Vagina (tissue), 2 donors: ENCODE data around the gene PARVB. TPM values are rescaled to one million over a fixed set of nuclear protein-coding genes. Genes with fewer than 3 reads are reported as not detected.

Experiments
- DNase-seq, 2 donors: peaks; one replicate each; pipeline ENCODE4 v3.0.0-alpha.2; 2017; ENCODE audit errors: extremely low spot score in 2 of 2
- H3K27ac ChIP-seq: fragments of 200-600 bp; sonication (generic); one replicate; pipeline ENCODE4 v1.5.1; 2019
- H3K27me3 ChIP-seq: fragments of 200-600 bp; sonication (generic); one replicate; pipeline ENCODE4 v1.5.1; 2019
- H3K36me3 ChIP-seq, 2 donors: fragments of 200-600 bp; sonication (generic); one replicate each; pipeline ENCODE4 v1.5.1; 2017 to 2019
- H3K4me1 ChIP-seq: fragments of 200-600 bp; sonication (generic); one replicate; pipeline ENCODE4 v1.5.1; 2019
- H3K4me3 ChIP-seq, 2 donors: fragments of 200-600 bp; sonication (generic); 1 replicate in 1 of 2; 2 replicates in 1 of 2; pipeline ENCODE4 v1.5.1; 2016 to 2019
- H3K9me3 ChIP-seq: fragments of 200-600 bp; sonication (generic); one replicate; pipeline ENCODE4 v1.5.1; 2019
- POLR2A ChIP-seq, 2 donors: fragments of 450-650 bp; IDR thresholded peaks; one replicate each; pipeline ENCODE4 v1.6.1; 2017; ENCODE audit warnings: antibody characterized with exemption in 2 of 2, mild to moderate bottlenecking in 2 of 2, moderate library complexity in 2 of 2
- POLR2AphosphoS5 ChIP-seq, 2 donors: sonication (generic); formaldehyde crosslinking; IDR thresholded peaks; one replicate each; pipeline ENCODE4 v1.9.0; 2017; ENCODE audit warnings: antibody characterized with exemption in 2 of 2, mild to moderate bottlenecking in 2 of 2, low read depth in 1 of 2; ENCODE audit not compliant: insufficient read depth in 1 of 2
- intact Hi-C: fragments of 100-400 bp; cut with DNase I; formaldehyde crosslinking; loops from one replicate; pipeline ENCODE4 v1.15.1; 2023
- total RNA-seq: library from RNA; depleted of rRNA; stranded (reverse); fragments of >200 nt; gene quantifications from one replicate; pipeline ENCODE4 v1.2.3, GENCODE V29; 2016
- TF ChIP-seq, protein P1 (sequence below), 3 experiments: fragments of 450-650 bp in 2 of 3; fragments of 200-600 bp in 1 of 3; sonication (generic) in 1 of 3; IDR thresholded peaks; one replicate each; pipeline ENCODE4 v1.5.1; 2017 to 2019; ENCODE audit warnings: antibody characterized with exemption in 3 of 3, mild to moderate bottlenecking in 2 of 3, moderate library complexity in 2 of 3

Gene PARVB
- total RNA-seq, 1 donor from 2014 or later: 11.3 TPM

DNA sequence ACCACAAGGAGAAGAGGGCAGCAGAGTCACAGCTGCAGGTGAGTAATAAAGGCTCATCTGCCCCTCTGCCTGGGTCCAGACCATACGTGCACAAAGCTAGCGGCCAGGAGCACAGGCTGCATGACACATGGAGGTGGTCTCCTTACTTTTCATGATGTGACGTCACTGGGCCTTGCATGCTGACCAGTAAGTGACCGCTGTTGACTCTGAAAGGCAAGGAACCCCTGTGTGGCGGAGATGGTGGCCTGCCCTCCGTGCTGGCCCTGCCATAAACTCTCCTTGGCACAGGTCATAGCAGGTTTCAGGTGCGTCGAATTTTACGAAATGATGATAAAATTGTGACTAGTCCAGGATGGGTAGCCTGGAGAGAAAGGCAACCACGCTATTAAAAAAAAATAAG lies 149.1 kb downstream of the PARVB start:
- Histone ChIP-seq H3K27me3 (no peaks in the 10 kb centered on the region), H3K36me3 (no peaks in the 10 kb centered on the region), H3K4me3 (no peak overlapping the region), H3K27ac (no peak overlapping the region), H3K4me1 (no peaks in the 10 kb centered on the region), H3K9me3 (no peaks in the 10 kb centered on the region)
- intact Hi-C loops: no loop called here
- no peak for DNase-seq
- TF ChIP-seq, protein P1, sequence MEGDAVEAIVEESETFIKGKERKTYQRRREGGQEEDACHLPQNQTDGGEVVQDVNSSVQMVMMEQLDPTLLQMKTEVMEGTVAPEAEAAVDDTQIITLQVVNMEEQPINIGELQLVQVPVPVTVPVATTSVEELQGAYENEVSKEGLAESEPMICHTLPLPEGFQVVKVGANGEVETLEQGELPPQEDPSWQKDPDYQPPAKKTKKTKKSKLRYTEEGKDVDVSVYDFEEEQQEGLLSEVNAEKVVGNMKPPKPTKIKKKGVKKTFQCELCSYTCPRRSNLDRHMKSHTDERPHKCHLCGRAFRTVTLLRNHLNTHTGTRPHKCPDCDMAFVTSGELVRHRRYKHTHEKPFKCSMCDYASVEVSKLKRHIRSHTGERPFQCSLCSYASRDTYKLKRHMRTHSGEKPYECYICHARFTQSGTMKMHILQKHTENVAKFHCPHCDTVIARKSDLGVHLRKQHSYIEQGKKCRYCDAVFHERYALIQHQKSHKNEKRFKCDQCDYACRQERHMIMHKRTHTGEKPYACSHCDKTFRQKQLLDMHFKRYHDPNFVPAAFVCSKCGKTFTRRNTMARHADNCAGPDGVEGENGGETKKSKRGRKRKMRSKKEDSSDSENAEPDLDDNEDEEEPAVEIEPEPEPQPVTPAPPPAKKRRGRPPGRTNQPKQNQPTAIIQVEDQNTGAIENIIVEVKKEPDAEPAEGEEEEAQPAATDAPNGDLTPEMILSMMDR (IDR thresholded peaks at IDR 0.05): no peak
- TF ChIP-seq POLR2AphosphoS5 (IDR thresholded peaks at IDR 0.05; ENCODE audit: insufficient read depth in 1 of 2, low read depth in 1 of 2) (no peak), POLR2A (IDR thresholded peaks at IDR 0.05) (no peak)

DNA sequence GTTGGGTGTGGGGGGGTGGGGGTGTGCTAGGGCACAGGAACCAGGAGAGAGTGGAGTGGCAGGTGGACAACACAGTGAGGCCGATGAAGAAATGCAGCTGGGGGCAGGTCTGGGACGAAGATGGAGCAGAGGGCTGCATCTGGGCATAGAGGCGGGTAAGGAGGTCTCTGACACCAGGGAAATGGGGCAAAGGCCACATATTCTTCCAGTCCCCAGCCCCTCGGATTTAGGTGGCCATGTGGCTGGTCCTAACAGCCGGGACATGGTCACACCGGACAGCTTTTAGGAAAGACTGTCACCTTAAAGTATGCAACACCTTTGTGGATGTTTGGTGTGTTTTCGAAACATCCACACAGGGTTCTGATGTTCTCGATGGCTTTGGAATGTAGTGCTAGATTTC lies 151.6 kb downstream of the PARVB start:
- Histone ChIP-seq H3K4me1 (no peaks in the 10 kb centered on the region), H3K4me3 (no peak overlapping the region), H3K27me3 (no peaks in the 10 kb centered on the region), H3K27ac (no peak overlapping the region), H3K36me3 (no peaks in the 10 kb centered on the region), H3K9me3 (no peaks in the 10 kb centered on the region)
- no peak for TF ChIP-seq POLR2AphosphoS5 (IDR thresholded peaks at IDR 0.05; ENCODE audit: insufficient read depth in 1 of 2, low read depth in 1 of 2)
- TF ChIP-seq, protein P1 (IDR thresholded peaks at IDR 0.05): no peak
- no peak for TF ChIP-seq POLR2A (IDR thresholded peaks at IDR 0.05)
- no peak for DNase-seq
- intact Hi-C loops: no loop called here

DNA sequence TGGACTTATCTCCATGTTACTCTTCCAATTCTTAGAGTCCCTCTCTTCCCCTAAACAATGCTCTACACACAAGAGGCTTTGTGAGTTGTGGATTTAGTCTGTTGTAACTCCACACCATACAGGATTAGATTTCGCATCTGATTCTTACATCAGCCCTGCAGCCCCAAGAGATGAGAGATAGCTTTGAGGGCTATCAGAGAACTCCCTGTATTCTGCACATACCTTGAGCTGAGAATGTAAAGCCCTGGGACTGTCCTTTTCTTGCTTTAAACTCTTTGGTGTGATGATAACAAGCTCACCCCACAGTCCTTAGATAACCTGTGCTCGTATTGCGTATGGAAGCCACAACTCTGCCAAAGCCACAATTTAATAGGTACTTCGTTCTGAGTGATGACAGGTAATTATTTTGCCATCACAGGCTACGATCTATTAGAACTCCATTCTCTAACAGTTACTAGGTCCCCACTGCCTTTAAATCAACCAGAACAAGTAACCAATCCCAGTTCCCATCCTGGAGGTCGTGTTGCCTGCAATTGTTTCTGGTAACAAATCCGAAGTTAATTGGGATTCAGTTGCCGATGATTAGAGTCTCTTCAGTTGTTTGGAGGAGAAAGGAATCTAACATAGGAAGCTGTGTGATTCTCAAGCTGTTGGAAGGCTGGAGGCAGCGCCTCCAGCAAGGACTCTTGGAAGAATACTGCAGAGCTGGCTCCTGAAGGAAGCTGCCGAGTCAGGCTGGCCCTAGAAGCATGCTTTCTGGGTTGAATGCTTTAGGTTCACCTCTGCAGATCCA lies 155.3 kb downstream of the PARVB start:
- Histone ChIP-seq H3K27me3 (no peaks in the 10 kb centered on the region), H3K4me3 (no peak overlapping the region), H3K4me1 (no peaks in the 10 kb centered on the region), H3K27ac (no peak overlapping the region), H3K9me3 (no peaks in the 10 kb centered on the region), H3K36me3 (no peaks in the 10 kb centered on the region)
- intact Hi-C loops: no loop called here
- DNase-seq: no peak
- TF ChIP-seq POLR2A (IDR thresholded peaks at IDR 0.05): no peak

DNA sequence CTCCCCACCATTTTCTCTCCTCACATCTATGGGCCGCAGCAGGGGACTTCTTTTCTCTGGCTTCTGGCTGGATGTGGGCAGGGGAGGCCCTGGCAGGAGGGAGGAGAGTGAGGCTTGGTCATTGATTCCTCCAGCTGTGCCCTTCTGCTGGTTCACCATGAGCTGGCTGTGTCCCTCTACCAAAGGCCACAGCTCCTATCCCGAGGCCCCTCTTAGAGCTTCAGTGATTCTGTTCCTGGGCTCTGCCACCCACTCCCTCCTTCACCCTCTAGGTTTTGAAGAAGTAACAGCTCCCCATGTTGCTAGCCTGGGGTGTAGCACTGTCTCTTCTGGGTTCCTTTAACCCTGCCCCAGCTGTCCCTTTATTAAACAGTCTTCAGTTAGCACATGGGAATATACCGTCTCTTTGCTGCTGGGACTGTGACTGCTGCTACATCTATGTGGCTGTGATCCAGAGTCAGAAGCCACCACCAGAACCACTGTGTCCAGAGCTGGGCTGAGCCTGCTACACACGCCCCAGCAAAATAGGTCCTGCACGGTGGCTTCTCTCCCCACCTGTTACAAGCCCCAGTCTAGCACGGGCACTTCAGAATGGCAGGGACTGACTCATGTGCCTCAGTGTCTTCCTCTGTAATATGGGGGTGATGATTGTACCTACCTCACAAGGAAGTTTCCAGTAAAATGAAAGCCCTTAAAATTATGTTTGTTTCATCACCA lies 156.0 kb downstream of the PARVB start:
- Histone ChIP-seq H3K36me3 (no peaks in the 10 kb centered on the region), H3K27ac (no peak overlapping the region), H3K27me3 (no peaks in the 10 kb centered on the region), H3K4me1 (no peaks in the 10 kb centered on the region), H3K9me3 (no peaks in the 10 kb centered on the region), H3K4me3 (no peak overlapping the region)
- intact Hi-C loops: no loop called here
- no peak for DNase-seq
- TF ChIP-seq, protein P1 (IDR thresholded peaks at IDR 0.05): no peak
- TF ChIP-seq POLR2A (IDR thresholded peaks at IDR 0.05) (no peak), POLR2AphosphoS5 (IDR thresholded peaks at IDR 0.05; ENCODE audit: insufficient read depth in 1 of 2, low read depth in 1 of 2) (no peak)

DNA sequence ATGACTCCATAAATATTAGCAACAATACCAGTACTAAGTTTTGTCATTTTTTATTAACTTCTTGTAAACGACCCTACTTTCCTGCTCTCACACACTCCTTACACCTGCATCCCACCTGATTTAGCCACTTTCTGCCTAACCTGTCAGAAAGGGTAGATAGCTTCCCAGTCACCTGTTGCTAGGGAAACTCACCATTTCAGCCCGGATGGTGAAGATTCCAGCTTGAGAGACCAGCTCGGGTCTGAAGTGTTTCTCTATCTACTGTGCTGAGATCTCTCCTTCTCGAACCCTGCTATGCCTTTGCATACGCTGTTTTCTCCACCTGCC lies 156.6 kb downstream of the PARVB start, which contains the start of gene PARVG:
Gene PARVG (plus strand): TSS at position 220 of the 327 bp plus-strand sequence. CDS start 2,405 bp downstream, outside the sequence.
- Histone ChIP-seq H3K27me3 (no peaks in the 10 kb centered on the region), H3K4me1 (no peaks in the 10 kb centered on the region), H3K36me3 (no peaks in the 10 kb centered on the region), H3K9me3 (no peaks in the 10 kb centered on the region), H3K4me3 (peak within 1 kb of the TSS; percentile 24 to 34), H3K27ac (peak within 1 kb of the TSS; percentile 43)
- no peak for DNase-seq
- intact Hi-C loops: no loop called here
- TF ChIP-seq POLR2A (IDR thresholded peaks at IDR 0.05): no peak
- no peak for TF ChIP-seq POLR2AphosphoS5 (IDR thresholded peaks at IDR 0.05; ENCODE audit: insufficient read depth in 1 of 2, low read depth in 1 of 2)
- TF ChIP-seq, protein P1 (IDR thresholded peaks at IDR 0.05): no peak
